HG02973 (cell line): ENCODE measurements around the gene CLIC4.
"Not testable (repeated sequence)": the region's sequence is repeated elsewhere in the genome, so short reads cannot be mapped to it uniquely, and the experiment has no call there.

Source experiments
- ATAC-seq: cut with Tn5 transposase; IDR thresholded peaks from one replicate; pipeline ENCODE4 v1.9.1; 2021; ENCODE audit warnings: moderate library complexity; ENCODE audit not compliant: unreplicated experiment

The CLIC4 gene

GRCh38 chr1:24743404-24744211 lies 1.6 kb upstream of the CLIC4 start:
- no peak for ATAC-seq

DNA sequence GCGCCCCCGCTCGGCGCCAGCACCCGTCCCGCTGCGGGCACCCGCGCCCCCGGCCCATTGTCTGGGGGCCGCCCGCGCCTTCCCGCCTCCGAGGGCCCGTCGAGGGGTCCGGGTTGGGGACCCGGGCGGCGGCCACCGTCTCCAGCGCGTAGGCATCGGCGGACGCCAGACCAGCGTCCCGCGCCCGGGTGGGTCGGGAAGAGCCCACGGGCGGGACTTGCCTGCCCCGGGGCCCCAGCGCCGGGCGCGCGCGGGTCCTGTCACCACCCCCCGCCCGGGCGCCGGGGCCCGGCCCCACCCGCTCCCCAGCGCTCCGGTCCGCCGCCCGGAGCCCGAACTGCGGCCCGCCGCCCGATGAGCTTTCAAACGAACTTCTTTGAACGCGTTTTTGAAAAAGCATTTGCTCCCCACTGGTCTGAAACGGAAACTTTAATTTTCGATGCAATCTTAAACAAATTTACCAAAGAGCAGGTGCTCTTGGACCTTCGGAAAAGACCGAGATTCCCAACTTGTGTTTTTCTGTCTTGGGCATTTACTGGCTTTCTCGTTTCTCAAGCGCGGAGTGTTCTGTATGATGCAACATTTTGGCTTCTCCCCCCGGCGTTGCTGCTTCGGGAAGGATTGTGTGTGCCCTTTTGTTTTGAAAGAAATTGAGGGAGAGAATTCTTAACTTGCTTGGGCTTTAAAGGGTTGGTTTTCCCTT lies 615 bp downstream of the CLIC4 start:
- ATAC-seq = peak; percentile 7

- no peak for ATAC-seq
Measured at GRCh38 chr1:24748191-24749121, 3.2 kb downstream of the CLIC4 start.

DNA sequence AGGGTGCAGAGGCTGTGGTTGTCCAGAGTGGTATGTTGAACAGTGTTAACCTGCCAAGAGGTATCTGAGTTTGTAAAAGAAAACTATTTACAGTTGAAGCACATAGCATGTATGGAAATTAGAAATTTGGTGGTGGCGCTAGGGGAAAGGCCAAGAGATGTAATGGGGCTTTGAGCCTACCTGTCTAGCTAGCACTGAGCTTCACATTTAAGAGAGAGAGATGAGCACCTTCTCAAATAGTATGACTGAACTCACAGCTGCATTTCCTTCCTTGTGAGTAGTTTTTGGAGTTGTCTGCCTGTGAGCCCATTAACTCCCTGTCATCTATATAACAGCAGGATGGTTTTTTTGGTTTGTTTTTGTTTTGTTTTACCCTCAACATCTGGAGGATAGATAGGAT lies 4.0 kb downstream of the CLIC4 start:
- no peak for ATAC-seq

- no peak for ATAC-seq
Measured at GRCh38 chr1:24749886-24750285, 4.6 kb downstream of the CLIC4 start.

- no peak for ATAC-seq
Measured at GRCh38 chr1:24751833-24752232, 6.6 kb downstream of the CLIC4 start.

DNA sequence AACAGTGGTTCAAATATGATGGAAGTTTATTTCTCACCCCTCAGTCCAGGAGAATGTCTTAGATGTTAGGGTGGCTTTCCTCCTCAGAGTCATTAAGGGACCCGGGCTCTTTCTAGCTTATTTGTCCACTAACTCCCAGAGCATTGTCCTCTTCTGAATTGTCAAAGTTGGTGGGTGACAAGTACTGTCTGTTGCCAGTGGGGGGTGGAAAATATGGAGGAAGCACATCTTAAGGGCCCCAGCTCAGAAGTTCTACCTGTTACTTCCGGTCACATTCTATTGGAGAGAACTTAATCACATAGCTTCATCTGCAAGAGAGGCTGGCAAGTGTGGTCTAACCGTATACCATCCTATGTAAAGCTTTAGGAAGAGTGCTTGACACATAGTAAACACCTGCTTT lies 7.1 kb downstream of the CLIC4 start:
- no peak for ATAC-seq

- no peak for ATAC-seq
Measured at GRCh38 chr1:24754229-24754628, 9.0 kb downstream of the CLIC4 start.

DNA sequence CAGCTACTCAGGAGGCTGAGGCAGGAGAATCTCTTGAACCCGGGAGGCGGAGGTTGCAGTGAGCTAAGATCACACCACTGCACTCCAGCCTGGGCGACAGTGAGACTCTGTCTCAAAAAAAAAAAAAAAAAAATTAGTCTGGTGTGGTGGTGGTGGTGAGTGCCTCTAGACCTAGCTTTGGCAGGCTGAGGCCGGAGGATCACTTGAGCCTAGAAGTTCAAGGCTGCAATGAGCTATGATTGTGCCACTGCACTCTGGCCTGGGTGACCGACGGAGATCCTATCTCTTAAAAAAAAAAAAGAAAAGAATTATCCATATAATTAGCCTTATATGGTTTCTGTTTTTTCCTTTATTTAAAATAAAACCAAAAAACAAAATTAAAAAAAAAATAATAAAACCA lies 10.1 kb downstream of the CLIC4 start:
- not testable (repeated sequence) for ATAC-seq

GRCh38 chr1:24756395-24756794 lies 11.1 kb downstream of the CLIC4 start:
- ATAC-seq = no peak

- no peak for ATAC-seq
Measured at GRCh38 chr1:24759492-24759891, 14.2 kb downstream of the CLIC4 start.

GRCh38 chr1:24761582-24761981 lies 16.3 kb downstream of the CLIC4 start:
- ATAC-seq = no peak

GRCh38 chr1:24762133-24762676 lies 17.0 kb downstream of the CLIC4 start:
- no peak for ATAC-seq

- no peak for ATAC-seq
Measured at GRCh38 chr1:24763671-24764070, 18.4 kb downstream of the CLIC4 start.

DNA sequence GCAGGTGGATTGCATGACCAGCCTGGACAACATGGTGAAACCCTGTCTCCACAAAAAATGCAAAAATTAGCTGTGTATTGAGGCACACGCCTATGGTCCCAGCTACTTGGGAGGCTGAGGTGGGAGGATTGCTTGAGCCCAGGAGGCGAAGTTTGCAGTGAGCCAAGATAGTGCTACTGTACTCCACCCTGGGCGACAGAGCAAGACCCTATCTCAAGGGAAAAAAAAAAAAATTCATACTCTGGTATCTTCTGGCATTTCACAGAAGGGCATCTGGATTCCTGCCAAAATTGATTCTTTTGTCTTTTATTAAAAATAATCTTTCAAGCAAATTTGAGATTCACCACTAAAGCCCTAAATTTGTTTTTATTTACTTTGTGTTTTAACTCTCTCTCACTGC lies 19.2 kb downstream of the CLIC4 start:
- ATAC-seq = no peak

DNA sequence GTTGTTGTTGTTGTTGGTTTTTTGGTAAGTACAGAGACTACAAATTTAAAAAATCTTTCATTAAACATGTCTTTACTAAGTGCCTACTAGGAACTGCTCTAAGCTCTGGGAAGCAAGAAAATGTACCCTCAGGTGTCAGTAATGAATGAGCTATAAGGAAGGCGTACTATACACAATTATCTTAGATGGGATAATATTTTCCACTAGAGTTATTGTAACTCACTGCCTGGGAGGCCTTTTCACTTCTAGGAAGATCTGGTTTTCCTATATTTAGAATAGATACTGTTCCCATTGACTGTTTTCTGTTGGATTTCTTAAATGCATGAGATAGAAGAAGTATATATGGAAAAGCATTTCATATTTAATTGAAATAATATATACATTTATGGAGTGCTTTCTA lies 19.6 kb downstream of the CLIC4 start:
- ATAC-seq = no peak

GRCh38 chr1:24765308-24765988 lies 20.2 kb downstream of the CLIC4 start:
- no peak for ATAC-seq

DNA sequence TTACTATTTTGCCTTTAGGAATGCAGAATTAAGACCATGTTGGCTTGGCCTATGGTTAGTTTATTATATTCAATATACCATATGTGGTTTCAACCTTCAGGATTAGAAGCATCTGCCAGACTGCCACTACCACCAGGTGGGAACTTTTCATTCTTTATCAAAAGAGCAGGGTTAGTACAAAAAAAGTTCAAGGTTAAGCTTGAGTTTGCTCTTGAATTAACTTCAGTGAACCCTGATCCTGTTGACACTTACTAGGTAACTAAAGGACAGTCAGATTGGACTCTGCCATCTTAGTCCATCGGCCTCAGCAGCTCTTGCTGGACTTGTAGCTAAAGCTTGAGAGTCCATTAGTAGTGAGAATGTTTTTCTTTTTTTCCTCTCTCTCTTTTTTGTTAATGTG lies 22.1 kb downstream of the CLIC4 start:
- no peak for ATAC-seq

- no peak for ATAC-seq
Measured at GRCh38 chr1:24768873-24769605, 23.8 kb downstream of the CLIC4 start.
